Adrenal gland (tissue), 12 donors: ENCODE results near the gene SRP72. TPM values are rescaled to one million over a fixed set of nuclear protein-coding genes. Genes with fewer than 3 reads are reported as not detected.

Source experiments
- DNase-seq, 7 donors: peaks; one replicate each; pipeline ENCODE4 v3.0.0-alpha.2; 2019 to 2020
- H3K27ac ChIP-seq, 5 donors: fragments of 200-600 bp; sonication (generic) in 4 of 5; 1 replicate in 3 of 5; 2 replicates in 2 of 5; pipeline versions ENCODE4 v1.5.1 to v1.8.0; 2016 to 2020; ENCODE audit warnings: mild to moderate bottlenecking in 1 of 5
- H3K27me3 ChIP-seq: fragments of 200-600 bp; 2 replicates; pipeline ENCODE4 v1.8.0; 2021
- H3K36me3 ChIP-seq, 2 donors: fragments of 200-600 bp; replicated peaks in 1 of 2; 1 replicate in 1 of 2; 2 replicates in 1 of 2; pipeline versions ENCODE4 v1.5.1 to v1.8.0; 2018 to 2022
- H3K4me1 ChIP-seq, 2 donors: fragments of 200-600 bp; replicated peaks in 1 of 2; 1 replicate in 1 of 2; 2 replicates in 1 of 2; pipeline versions ENCODE4 v1.5.1 to v1.8.0; 2018 to 2021
- H3K4me3 ChIP-seq, 4 donors: fragments of 200-600 bp; sonication (generic) in 3 of 4; one replicate each; pipeline ENCODE4 v1.5.1; 2016 to 2018
- H3K9me3 ChIP-seq, 3 donors: fragments of 200-600 bp; sonication (generic) in 1 of 3; replicated peaks in 1 of 3; 1 replicate in 2 of 3; 2 replicates in 1 of 3; pipeline versions ENCODE4 v1.5.1 to v1.8.0; 2016 to 2021
- POLR2A ChIP-seq, 2 donors: fragments of 450-650 bp; IDR thresholded peaks; one replicate each; pipeline ENCODE4 v1.6.1; 2017; ENCODE audit warnings: antibody characterized with exemption in 2 of 2, mild to moderate bottlenecking in 2 of 2, moderate library complexity in 1 of 2
- WGBS, 4 donors: extraction: QIAGEN DNeasy Blood & Tissue Kit in 2 of 4; methylation state at CpG; one replicate each; pipeline versions ENCODE4 v1.1.5 to v1.1.7; 2013 to 2017; 5-methylcytosine and 5-hydroxymethylcytosine counted together
- intact Hi-C, 2 donors: fragments of 100-400 bp; cut with DNase I; formaldehyde crosslinking; loops; one replicate each; pipeline versions ENCODE4 v1.14.1 to v1.15.0; 2022 to 2023
- polyA plus RNA-seq, 3 donors: library from polyadenylated mRNA; stranded (reverse); fragments of 200-250 nt in 2 of 3; fragments of 350-450 nt in 1 of 3; fragmentation: Illumina TruSeq in 1 of 3; extraction: RNeasy Lipid Tissue Mini Kit (QIAGEN cat#74804) in 1 of 3; gene quantifications; one replicate each; pipeline ENCODE4 v1.2.3, GENCODE V29; 2013 to 2014
- total RNA-seq, 9 donors: library from RNA; depleted of rRNA in 4 of 9; stranded (reverse); fragments of >200 nt in 4 of 9; fragments of 120-200 nt in 1 of 9; fragmentation: NEBNext Ultra II Directional in 1 of 9; extraction: Animal tissue kit (Norgen Biotek cat#: 25700) in 1 of 9; gene quantifications; one replicate each; pipeline versions ENCODE4 v1.1.0 to v1.2.4, GENCODE V29; 2013 to 2023
- TF ChIP-seq, protein P1 (sequence below), 6 experiments: fragments of 450-650 bp in 4 of 6; fragments of 200-600 bp in 2 of 6; sonication (generic) in 1 of 6; IDR thresholded peaks; 1 replicate in 5 of 6; 2 replicates in 1 of 6; pipeline versions ENCODE4 v1.5.1 to v1.8.0; 2016 to 2021; ENCODE audit warnings: antibody characterized with exemption in 6 of 6, mild to moderate bottlenecking in 2 of 6, moderate library complexity in 1 of 6
- donor health status: healthy with polysubstance abuse.
- donor health status: Bipolar disorder and iron deficiency.
- donor health status: DM: yes; HTN: yes; CAD: no.
- donor health status: DM: no; HTN: no; CAD: no.
- donor health status: DM: no; HTN: no; CAD: no.
- donor health status: DM: yes; HTN: yes; CAD: no.

The SRP72 gene
- total and polyA plus RNA-seq, 12 donors = 28.0 to 207 (median 66.5) TPM

DNA sequence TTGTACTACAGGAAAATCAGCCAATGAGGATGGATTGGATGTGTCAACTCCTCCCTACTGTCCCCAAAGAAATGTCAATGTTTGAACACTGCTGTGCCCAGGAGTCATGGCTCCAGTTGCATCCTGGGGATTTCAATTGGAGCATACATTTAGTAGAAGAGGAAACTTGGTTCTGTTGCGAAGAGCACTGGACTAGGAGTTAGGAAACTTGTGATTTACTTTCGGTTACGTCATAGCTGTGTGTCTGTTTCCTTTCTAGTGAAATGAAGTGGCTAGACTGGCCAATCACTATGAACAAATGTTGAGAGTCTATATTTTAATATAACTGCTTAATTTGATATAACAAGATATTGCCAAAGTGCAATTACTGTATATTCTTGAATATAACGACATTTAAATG, 73.4 kb downstream of the SRP72 start:
- no peaks in the 10 kb centered on the region for H3K27me3 ChIP-seq
- no peak for DNase-seq
- H3K9me3 ChIP-seq = no peaks in the 10 kb centered on the region
- no peaks in the 10 kb centered on the region for H3K36me3 ChIP-seq
- no peak overlapping the region for H3K27ac ChIP-seq
- TF ChIP-seq POLR2A (IDR thresholded peaks at IDR 0.05) = no peak
- TF ChIP-seq, protein P1, sequence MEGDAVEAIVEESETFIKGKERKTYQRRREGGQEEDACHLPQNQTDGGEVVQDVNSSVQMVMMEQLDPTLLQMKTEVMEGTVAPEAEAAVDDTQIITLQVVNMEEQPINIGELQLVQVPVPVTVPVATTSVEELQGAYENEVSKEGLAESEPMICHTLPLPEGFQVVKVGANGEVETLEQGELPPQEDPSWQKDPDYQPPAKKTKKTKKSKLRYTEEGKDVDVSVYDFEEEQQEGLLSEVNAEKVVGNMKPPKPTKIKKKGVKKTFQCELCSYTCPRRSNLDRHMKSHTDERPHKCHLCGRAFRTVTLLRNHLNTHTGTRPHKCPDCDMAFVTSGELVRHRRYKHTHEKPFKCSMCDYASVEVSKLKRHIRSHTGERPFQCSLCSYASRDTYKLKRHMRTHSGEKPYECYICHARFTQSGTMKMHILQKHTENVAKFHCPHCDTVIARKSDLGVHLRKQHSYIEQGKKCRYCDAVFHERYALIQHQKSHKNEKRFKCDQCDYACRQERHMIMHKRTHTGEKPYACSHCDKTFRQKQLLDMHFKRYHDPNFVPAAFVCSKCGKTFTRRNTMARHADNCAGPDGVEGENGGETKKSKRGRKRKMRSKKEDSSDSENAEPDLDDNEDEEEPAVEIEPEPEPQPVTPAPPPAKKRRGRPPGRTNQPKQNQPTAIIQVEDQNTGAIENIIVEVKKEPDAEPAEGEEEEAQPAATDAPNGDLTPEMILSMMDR (IDR thresholded peaks at IDR 0.05) = no peak
- intact Hi-C loops = loop anchor here in 1 of 2 donors (10.0 kb wide), 1 partner anchor 116 kb away; no protein-coding TSS in a partner anchor
- H3K4me1 ChIP-seq = peaks cover 0 to 4% of the 10 kb centered on the region in 2 donors
- 82 to 91% (median 89%) methylated on average over 4 of the region's 4 CpGs for WGBS, 4 donors
- H3K4me3 ChIP-seq = no peak overlapping the region

GRCh38 chr4:56544573-56545131, 77.2 kb downstream of the SRP72 start:
- 1 to 4% (median 2%) methylated on average over 16 to 33 of the region's 33 CpGs for WGBS, 4 donors
- no peaks in the 10 kb centered on the region for H3K36me3 ChIP-seq
- TF ChIP-seq POLR2A (IDR thresholded peaks at IDR 0.05) = no peak
- TF ChIP-seq, protein P1 (IDR thresholded peaks at IDR 0.05) = peak; percentile 84 to 99 (median 95)
- H3K4me3 ChIP-seq = peak overlapping the region in 1 of 4 donors; percentile 56
- H3K9me3 ChIP-seq = no peaks in the 10 kb centered on the region
- H3K4me1 ChIP-seq = peaks cover 0 to 4% of the 10 kb centered on the region in 2 donors
- intact Hi-C loops = loop anchor here in 1 of 2 donors (10.0 kb wide), 1 partner anchor 120 kb away; no protein-coding TSS in a partner anchor
- no peaks in the 10 kb centered on the region for H3K27me3 ChIP-seq
- peak; percentile 82 to 92 (median 89) for DNase-seq
- H3K27ac ChIP-seq = peak overlapping the region in 1 of 5 donors; percentile 30

DNA sequence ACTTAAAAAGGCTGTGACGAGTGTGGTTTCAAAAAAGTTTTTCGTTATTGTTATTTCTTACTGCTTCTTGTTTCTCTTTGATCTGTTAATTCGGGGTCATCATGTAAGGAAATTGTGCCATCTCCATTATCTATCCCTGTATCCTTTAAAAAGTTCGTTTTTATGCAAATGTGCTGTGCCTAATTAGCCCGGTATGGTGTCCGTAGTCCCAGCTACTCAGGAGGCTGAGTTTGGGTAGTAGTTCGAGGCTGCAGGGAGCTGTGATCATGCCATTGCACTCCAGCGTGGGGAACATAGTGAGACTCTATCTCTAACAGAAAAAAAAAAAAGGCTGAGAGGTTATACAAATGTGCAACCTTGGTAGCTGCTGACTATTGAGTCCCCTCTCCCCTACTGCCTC, 83.2 kb downstream of the SRP72 start:
- no peaks in the 10 kb centered on the region for H3K9me3 ChIP-seq
- intact Hi-C loops = no loop called here
- 69 to 76% (median 75%) methylated on average over 8 of the region's 8 CpGs for WGBS, 4 donors
- no peaks in the 10 kb centered on the region for H3K36me3 ChIP-seq
- no peak for DNase-seq
- no peak for TF ChIP-seq POLR2A (IDR thresholded peaks at IDR 0.05)
- TF ChIP-seq, protein P1 (IDR thresholded peaks at IDR 0.05) = no peak
- no peaks in the 10 kb centered on the region for H3K27me3 ChIP-seq
- H3K4me1 ChIP-seq = no peaks in the 10 kb centered on the region
- no peak overlapping the region for H3K27ac ChIP-seq
- no peak overlapping the region for H3K4me3 ChIP-seq

GRCh38 chr4:56551516-56551915, 84.1 kb downstream of the SRP72 start:
- intact Hi-C loops = no loop called here
- Histone ChIP-seq H3K36me3 (no peaks in the 10 kb centered on the region), H3K27ac (no peak overlapping the region), H3K9me3 (no peaks in the 10 kb centered on the region), H3K4me3 (no peak overlapping the region), H3K4me1 (no peaks in the 10 kb centered on the region), H3K27me3 (no peaks in the 10 kb centered on the region)
- no peak for DNase-seq
- no peak for TF ChIP-seq POLR2A (IDR thresholded peaks at IDR 0.05)
- TF ChIP-seq, protein P1 (IDR thresholded peaks at IDR 0.05) = no peak
- 50 to 81% (median 73%) methylated on average over 2 of the region's 2 CpGs for WGBS, 4 donors
